NB4 (cell line): ENCODE data around the gene TXNRD2.
A peak's percentile ranks its signal among the peaks of the same experiment; 100 is the strongest.

ENCODE experiments used
- DNase-seq: peaks from one replicate; pipeline ENCODE4 v3.0.0; 2010; ENCODE audit warnings: low read depth
- H3K4me3 ChIP-seq: one replicate; pipeline ENCODE4 v1.5.1; 2011; ENCODE audit warnings: mild to moderate bottlenecking, low read depth, low read length, moderate library complexity
- MYC ChIP-seq: IDR thresholded peaks from 2 replicates; pipeline ENCODE4 v1.6.1; 2011; ENCODE audit warnings: low read depth, low read length
- POLR2A ChIP-seq: IDR thresholded peaks from 2 replicates; pipeline ENCODE4 v1.6.1; 2011; ENCODE audit warnings: mild to moderate bottlenecking; ENCODE audit not compliant: insufficient read length; ENCODE audit errors: extremely low read depth
- TF ChIP-seq, protein P1 (sequence below): IDR thresholded peaks from one replicate; pipeline ENCODE4 v1.5.1; 2012; ENCODE audit warnings: low read depth, low read length
- TF ChIP-seq, protein P2 (sequence below): IDR thresholded peaks from 2 replicates; pipeline ENCODE4 v1.6.1; 2011; ENCODE audit warnings: low read depth, low read length

The TXNRD2 gene

DNA sequence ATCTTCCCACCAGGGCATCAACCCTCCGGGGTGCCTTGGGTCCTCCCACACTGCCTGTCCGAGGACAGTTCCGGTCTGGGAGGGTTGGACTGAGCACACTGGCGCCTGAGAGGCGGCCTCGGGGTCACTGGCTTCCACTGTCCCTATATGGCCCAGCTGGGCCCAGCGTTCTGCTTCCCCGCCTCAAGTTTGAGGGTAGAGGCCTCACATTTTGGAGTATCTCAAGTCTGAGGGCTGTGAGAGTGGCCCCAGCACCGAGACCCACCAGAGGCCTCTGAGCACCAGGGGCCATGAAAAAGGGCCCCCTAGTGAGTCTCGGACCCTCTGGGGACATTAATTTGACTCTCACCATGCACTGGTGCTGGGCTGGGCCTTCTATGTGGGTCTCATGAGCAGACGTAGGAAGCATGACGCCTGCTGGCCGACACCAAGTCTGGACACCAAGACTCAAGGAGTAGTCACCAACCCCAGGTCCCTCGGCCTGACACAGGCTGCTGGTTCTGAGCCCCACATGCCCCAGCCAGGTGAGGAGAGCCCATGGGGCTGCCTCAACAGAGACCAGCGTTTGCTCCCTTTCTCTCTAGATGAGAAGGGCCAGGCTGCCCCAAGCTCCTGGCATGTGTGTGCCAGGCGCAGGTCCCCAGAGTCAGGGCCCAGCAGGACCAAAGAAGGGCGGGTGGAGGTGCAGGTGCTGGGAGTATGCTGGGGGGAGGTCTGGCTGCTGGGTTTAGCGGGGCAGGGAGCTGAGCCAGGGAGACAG is 47.5 kb upstream of the TXNRD2 start:
- no peak overlapping the region for H3K4me3 ChIP-seq
- TF ChIP-seq, protein P1, sequence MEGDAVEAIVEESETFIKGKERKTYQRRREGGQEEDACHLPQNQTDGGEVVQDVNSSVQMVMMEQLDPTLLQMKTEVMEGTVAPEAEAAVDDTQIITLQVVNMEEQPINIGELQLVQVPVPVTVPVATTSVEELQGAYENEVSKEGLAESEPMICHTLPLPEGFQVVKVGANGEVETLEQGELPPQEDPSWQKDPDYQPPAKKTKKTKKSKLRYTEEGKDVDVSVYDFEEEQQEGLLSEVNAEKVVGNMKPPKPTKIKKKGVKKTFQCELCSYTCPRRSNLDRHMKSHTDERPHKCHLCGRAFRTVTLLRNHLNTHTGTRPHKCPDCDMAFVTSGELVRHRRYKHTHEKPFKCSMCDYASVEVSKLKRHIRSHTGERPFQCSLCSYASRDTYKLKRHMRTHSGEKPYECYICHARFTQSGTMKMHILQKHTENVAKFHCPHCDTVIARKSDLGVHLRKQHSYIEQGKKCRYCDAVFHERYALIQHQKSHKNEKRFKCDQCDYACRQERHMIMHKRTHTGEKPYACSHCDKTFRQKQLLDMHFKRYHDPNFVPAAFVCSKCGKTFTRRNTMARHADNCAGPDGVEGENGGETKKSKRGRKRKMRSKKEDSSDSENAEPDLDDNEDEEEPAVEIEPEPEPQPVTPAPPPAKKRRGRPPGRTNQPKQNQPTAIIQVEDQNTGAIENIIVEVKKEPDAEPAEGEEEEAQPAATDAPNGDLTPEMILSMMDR = no peak
- TF ChIP-seq, protein P2, sequence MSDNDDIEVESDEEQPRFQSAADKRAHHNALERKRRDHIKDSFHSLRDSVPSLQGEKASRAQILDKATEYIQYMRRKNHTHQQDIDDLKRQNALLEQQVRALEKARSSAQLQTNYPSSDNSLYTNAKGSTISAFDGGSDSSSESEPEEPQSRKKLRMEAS = no peak
- TF ChIP-seq MYC = no peak
- TF ChIP-seq POLR2A = no peak
- no peak for DNase-seq

DNA sequence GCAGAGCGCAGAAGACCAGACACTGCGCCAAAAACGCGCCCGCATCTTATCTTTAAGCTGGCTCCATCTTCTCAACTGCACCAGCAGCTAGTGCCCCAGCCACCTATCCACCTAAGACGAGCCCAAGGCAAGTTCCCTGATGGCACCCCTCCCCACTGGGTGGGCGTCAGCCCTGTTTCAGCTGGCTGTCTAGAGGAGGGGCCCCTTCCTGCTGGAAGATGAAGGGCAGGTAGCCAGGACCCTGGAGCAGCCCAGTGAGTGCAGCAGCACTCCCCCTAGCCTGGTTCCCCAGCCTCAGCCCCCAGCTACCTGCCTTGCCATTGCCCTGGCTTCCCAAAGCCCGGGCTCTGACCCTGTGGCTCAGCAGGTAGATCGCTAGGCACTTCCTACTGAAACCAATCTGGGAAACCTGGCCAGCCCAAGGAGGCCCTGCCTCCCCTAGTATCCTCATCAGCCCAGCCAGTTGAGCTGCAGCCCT is 46.8 kb upstream of the TXNRD2 start:
- TF ChIP-seq, protein P2 = no peak
- TF ChIP-seq, protein P1 = no peak
- no peak for TF ChIP-seq MYC
- no peak for TF ChIP-seq POLR2A
- H3K4me3 ChIP-seq = no peak overlapping the region
- DNase-seq = no peak

DNA sequence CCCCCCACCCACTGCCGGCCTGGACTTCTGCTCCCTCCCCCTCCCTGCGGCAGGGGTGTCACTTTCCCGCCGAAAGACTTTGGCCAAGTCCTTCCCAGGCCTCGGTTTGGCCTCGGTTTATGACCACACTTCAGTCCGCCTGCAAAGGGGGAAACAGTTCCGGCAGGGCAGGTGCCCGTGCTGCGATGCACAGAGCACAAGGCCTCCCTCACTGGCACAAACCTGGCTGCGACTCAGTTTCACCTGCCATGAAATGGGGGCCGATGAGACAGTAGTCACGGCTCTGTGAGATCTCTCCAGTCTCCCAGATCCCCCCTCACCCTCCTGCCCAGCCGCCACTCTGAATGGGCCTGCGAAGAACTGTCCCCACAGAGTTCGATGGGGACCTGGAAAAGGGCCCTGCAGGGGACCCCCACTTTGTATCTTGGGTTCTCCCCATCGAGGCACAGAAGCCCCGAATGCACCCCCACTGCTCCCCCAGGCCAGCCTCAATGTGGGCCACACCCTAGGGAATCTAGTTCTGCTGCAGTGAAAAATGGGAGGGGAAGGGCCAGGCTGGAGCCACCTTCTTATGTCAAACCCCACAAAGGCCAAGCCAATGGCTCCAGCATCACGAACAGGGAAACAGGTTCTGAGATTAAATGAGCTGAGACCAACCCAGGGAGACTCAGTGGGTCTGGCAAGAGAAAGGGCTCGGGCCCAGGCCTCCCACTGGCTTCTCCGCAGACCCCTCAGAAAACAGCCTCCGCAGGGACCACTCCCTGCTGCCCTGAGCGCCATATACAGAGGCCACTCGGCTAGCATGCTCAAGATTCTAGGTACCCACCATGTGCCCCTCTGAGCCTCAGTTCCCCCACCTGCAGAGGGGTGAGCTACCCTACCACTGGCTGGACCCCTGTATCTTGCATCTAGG is 46.0 kb upstream of the TXNRD2 start:
- DNase-seq = no peak
- TF ChIP-seq POLR2A = no peak
- TF ChIP-seq, protein P1 = no peak
- TF ChIP-seq, protein P2 = no peak
- no peak for TF ChIP-seq MYC
- no peak overlapping the region for H3K4me3 ChIP-seq

DNA sequence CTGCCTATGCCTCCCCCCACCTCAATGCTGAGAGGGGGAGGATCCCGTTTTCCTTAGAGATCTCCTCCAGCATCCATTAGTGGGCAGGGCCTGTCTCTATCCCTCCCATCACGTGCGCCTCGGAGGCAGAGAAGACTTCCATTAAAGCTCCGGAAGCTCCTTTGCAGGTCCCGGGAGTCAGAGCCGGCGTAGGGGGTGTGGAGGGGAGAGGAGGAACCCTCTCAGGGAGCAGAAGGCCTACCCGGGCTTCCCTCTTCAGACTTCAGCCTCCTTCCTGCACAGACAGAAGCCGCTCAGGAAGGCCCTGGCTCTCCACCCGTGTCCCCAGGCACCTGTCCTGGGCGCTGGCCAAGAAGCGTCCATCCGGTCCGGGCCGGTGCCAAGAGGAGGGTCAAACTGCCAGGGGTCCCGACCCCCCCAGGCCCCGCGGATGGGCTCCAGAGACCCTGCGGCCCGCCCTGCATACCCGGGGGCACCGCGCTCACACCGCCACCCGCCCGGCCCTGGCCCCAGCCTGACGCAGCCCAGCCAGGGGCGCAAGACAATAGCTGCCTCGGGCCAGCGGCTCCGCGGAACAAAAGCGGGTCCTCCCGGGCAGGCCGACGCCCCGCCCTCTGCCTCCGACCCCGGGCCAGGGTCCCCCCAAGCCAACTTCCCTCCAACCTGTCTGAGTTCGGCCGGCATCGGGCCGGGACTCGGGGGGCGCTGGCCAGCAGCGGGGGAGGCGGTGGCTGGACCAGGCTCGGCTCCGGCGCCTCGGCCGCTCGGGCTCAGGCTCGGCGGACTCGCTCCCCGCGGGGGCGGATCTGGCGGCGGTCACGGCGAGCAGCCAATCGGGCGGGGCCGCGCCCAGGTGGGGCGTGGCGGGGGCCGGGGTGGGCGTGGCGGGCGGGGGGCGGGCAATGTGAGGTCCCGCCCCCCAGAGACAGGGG is 45.1 kb upstream of the TXNRD2 start:
- DNase-seq = peak; percentile 75
- H3K4me3 ChIP-seq = peak overlapping the region; percentile 21
- TF ChIP-seq, protein P2 = no peak
- TF ChIP-seq MYC = no peak
- TF ChIP-seq, protein P1 = no peak
- no peak for TF ChIP-seq POLR2A

DNA sequence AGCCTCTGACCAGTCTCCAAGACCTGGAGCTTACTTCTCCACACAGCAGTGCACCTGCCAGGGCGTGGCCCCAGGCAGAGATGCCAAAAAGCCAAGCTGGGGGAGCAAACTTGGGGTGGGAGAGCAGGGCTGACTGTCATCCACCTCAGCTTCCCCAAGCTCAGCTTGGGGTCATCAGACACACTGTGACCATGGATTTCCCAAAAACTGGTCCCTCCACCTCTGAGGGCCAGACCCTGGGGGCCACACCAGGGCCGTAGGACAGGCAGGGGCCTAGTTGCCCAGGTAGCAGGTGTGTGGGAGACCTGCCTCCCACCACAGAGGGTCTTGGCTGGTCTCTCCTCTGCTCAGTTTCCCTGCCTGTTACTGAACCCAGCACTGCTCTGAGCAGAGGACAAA is 44.4 kb upstream of the TXNRD2 start:
- H3K4me3 ChIP-seq = no peak overlapping the region
- no peak for DNase-seq
- TF ChIP-seq POLR2A (no peak), MYC (no peak)
- TF ChIP-seq, protein P2 = no peak
- TF ChIP-seq, protein P1 = no peak
